GM12878 (cell line): ENCODE data around the gene PML. TPM values are rescaled to one million over a fixed set of nuclear protein-coding genes. Genes with fewer than 3 reads are reported as not detected.

Experiments
- ATAC-seq: fragments of 200-7000 bp; cut with Tn5 transposase; 3 replicates; pipeline ENCODE4 v1.9.1; 2020; ENCODE audit warnings: mild to moderate bottlenecking, moderate library complexity
- BruUV-seq: library from RNA; stranded (reverse); fragments of 400-500 nt; replicated peaks from 2 replicates; lab custom pipeline; 2021; lab: Mats Ljungman, UMichigan
- CTCF ChIA-PET: fragments of 300-600 bp; sonication (Branson Sonifier 250); formaldehyde crosslinking; extraction: SDS; loops from one replicate; lab custom pipeline; 2021; ENCODE audit warnings: inconsistent platforms; lab: Yijun Ruan, JAX
- POLR2A ChIA-PET: fragments of 350-600 bp; formaldehyde crosslinking; extraction: SDS; loops from one replicate; lab custom pipeline; 2021; ENCODE audit warnings: inconsistent platforms; lab: Charles Lee
- RAD21 ChIA-PET: fragments of 300-600 bp; sonication (Branson Sonifier 250); formaldehyde crosslinking; loops from one replicate; lab custom pipeline; 2023; ENCODE audit warnings: antibody characterized with exemption; ENCODE audit not compliant: unreplicated experiment; lab: Charles Lee
- SMC1A ChIA-PET: fragments of 300-600 bp; sonication (Branson Sonifier 250); formaldehyde crosslinking; loops from one replicate; lab custom pipeline; 2023; ENCODE audit not compliant: unreplicated experiment, uncharacterized antibody; lab: Charles Lee
- DNase-seq: peaks from one replicate; pipeline ENCODE4 v3.0.0-alpha.2; 2011; ENCODE audit warnings: low read depth, low spot score
- FAIRE-seq: peaks from 3 replicates; lab custom pipeline; 2011; peaks lifted over from hg19 to GRCh38; lab: Jason Lieb, UNC
- H2AFZ ChIP-seq: 2 replicates; pipeline ENCODE4 v1.6.0; 2011; ENCODE audit warnings: low read depth, low read length, control low read depth; ENCODE audit not compliant: control insufficient read depth
- H3K27ac ChIP-seq: 2 replicates; pipeline ENCODE4 v1.5.1; 2011; ENCODE audit warnings: control low read depth; ENCODE audit not compliant: control insufficient read depth, insufficient read depth
- H3K27me3 ChIP-seq, 2 experiments: replicated peaks in 1 of 2; 2 replicates each; pipeline versions ENCODE4 v1.6.0 to v1.6.1; 2011; ENCODE audit warnings: low read length in 1 of 2; ENCODE audit not compliant: control insufficient read depth in 2 of 2, insufficient read depth in 2 of 2
- H3K36me3 ChIP-seq, 2 experiments: 2 replicates each; pipeline ENCODE4 v1.5.1; 2011; ENCODE audit warnings: low read length in 1 of 2; ENCODE audit not compliant: control insufficient read depth in 2 of 2, insufficient read depth in 2 of 2
- H3K4me1 ChIP-seq: 2 replicates; pipeline ENCODE4 v1.6.1; 2011; ENCODE audit warnings: mild to moderate bottlenecking, low read length, moderate library complexity, mixed read lengths; ENCODE audit not compliant: control insufficient read depth, insufficient read depth
- H3K4me2 ChIP-seq: 2 replicates; pipeline ENCODE4 v1.6.0; 2011; ENCODE audit warnings: control low read depth; ENCODE audit not compliant: control insufficient read depth, insufficient read depth
- H3K4me3 ChIP-seq: fragments of 200-600 bp; sonication (generic); 2 replicates; pipeline ENCODE4 v1.5.1; 2016
- H3K79me2 ChIP-seq: 2 replicates; pipeline ENCODE4 v1.6.0; 2011; ENCODE audit warnings: low read length; ENCODE audit not compliant: control insufficient read depth, insufficient read depth
- H3K9ac ChIP-seq: 2 replicates; pipeline ENCODE4 v1.8.0; 2011; ENCODE audit warnings: low read length, control low read depth, mixed read lengths; ENCODE audit not compliant: control insufficient read depth, insufficient read depth
- H3K9me3 ChIP-seq: replicated peaks from 3 replicates; pipeline ENCODE4 v1.5.1; 2011; ENCODE audit warnings: mild to moderate bottlenecking, low read length; ENCODE audit not compliant: control insufficient read depth, insufficient read depth
- H4K20me1 ChIP-seq: 2 replicates; pipeline ENCODE4 v1.6.0; 2011; ENCODE audit not compliant: control insufficient read depth, insufficient read depth
- ASH2L ChIP-seq: fragments of 300-600, 200-600 bp; sonication (generic); IDR thresholded peaks from 2 replicates; pipeline ENCODE4 v1.6.1; 2017; ENCODE audit warnings: low read depth, mild to moderate bottlenecking, borderline replicate concordance
- GABPA ChIP-seq: IDR thresholded peaks from 2 replicates; pipeline ENCODE4 v1.6.1; 2014; ENCODE audit warnings: antibody characterized with exemption, low read depth, mild to moderate bottlenecking, inconsistent platforms
- HCFC1 ChIP-seq: fragments of 150-350 bp; IDR thresholded peaks from 2 replicates; pipeline ENCODE4 v1.6.1; 2014; ENCODE audit warnings: low read length
- IRF5 ChIP-seq: fragments of 450-650 bp; IDR thresholded peaks from 2 replicates; pipeline ENCODE4 v1.6.1; 2017; ENCODE audit warnings: borderline replicate concordance
- KDM1A ChIP-seq: fragments of 200-600 bp; sonication (generic); IDR thresholded peaks from 2 replicates; pipeline ENCODE4 v1.6.1; 2016; ENCODE audit warnings: borderline replicate concordance
- MYC ChIP-seq: IDR thresholded peaks from 2 replicates; pipeline ENCODE4 v1.6.1; 2011; ENCODE audit warnings: mild to moderate bottlenecking, low read length, moderate library complexity, inconsistent platforms; ENCODE audit not compliant: insufficient read depth, insufficient replicate concordance, insufficient read length, severe bottlenecking
- NFXL1 ChIP-seq: fragments of 450-650 bp; IDR thresholded peaks from 2 replicates; pipeline ENCODE4 v1.6.1; 2017; ENCODE audit warnings: antibody characterized with exemption, mild to moderate bottlenecking, borderline replicate concordance
- PAX5 ChIP-seq: IDR thresholded peaks from 2 replicates; pipeline ENCODE4 v1.6.1; 2011; ENCODE audit warnings: low read depth, low read length, borderline replicate concordance
- SMC3 ChIP-seq: IDR thresholded peaks from 2 replicates; pipeline ENCODE4 v1.6.1; 2011; ENCODE audit warnings: low read length, improper control_type of control experiment, borderline replicate concordance
- SP1 ChIP-seq: IDR thresholded peaks from one replicate; pipeline ENCODE4 v1.6.1; 2011; ENCODE audit warnings: low read depth, low read length
- TBL1XR1 ChIP-seq: IDR thresholded peaks from 2 replicates; pipeline ENCODE4 v1.6.1; 2012; ENCODE audit warnings: low read depth, low read length, improper control_type of control experiment
- TCF3 ChIP-seq: IDR thresholded peaks from 2 replicates; pipeline ENCODE4 v1.6.1; 2012; ENCODE audit warnings: low read depth, mild to moderate bottlenecking, low read length, borderline replicate concordance; ENCODE audit not compliant: insufficient read depth
- WRNIP1 ChIP-seq: IDR thresholded peaks from 2 replicates; pipeline ENCODE4 v1.6.1; 2011; ENCODE audit warnings: low read depth, low read length, improper control_type of control experiment, borderline replicate concordance
- ZNF622 ChIP-seq: fragments of 450-650 bp; IDR thresholded peaks from 2 replicates; pipeline ENCODE4 v1.6.1; 2017; ENCODE audit warnings: mild to moderate bottlenecking, inconsistent platforms
- ZZZ3 ChIP-seq: IDR thresholded peaks from 2 replicates; pipeline ENCODE4 v1.6.1; 2011; ENCODE audit warnings: low read depth; ENCODE audit not compliant: control insufficient read depth, insufficient read length
- WGBS: methylation state at CpG from one replicate; pipeline ENCODE4 v1.1.6; 2016; ENCODE audit warnings: low lambda C conversion rate; ENCODE audit not compliant: insufficient replicate concordance, insufficient coverage; ENCODE audit errors: missing lambda C conversion rate; 5-methylcytosine and 5-hydroxymethylcytosine counted together
- in situ Hi-C: fragments of 300-500 bp; cut with MboI; formaldehyde crosslinking; loops from 9 replicates; pipeline ENCODE4 v1.14.3; 2018; ENCODE audit warnings: mixed read lengths
- intact Hi-C: fragments of 100-400 bp; cut with micrococcal nuclease; formaldehyde crosslinking; loops from one replicate; pipeline ENCODE4 v1.14.2; 2022; ENCODE audit not compliant: unreplicated experiment
- polyA plus RNA-seq, 11 experiments: library from polyadenylated mRNA; depleted of rRNA in 4 of 11; unstranded in 6 of 11; stranded (reverse) in 5 of 11; fragments of >200 nt; fragmentation: Nextera tagmentation in 4 of 11; fragmentation: Illumina TruSeq in 1 of 11; extraction: Ambion mirVana in 4 of 11; extraction: Trizol in 1 of 11; gene quantifications; 1 replicate in 1 of 11; 2 replicates in 10 of 11; pipeline versions ENCODE4 v1.2.1 to v1.2.3, GENCODE V29; 2011 to 2016; ENCODE audit warnings: inconsistent platforms in 2 of 11, missing spikeins in 2 of 11, low read depth in 1 of 11
- total RNA-seq, 4 experiments: library from RNA; depleted of rRNA in 3 of 4; stranded (reverse); fragments of >200 nt in 3 of 4; fragmentation: Illumina TruSeq in 1 of 4; extraction: Trizol in 1 of 4; gene quantifications; 2 replicates each; pipeline versions ENCODE4 v1.2.1 to v1.2.3, GENCODE V29; 2013 to 2021

Gene PML
- total and polyA plus RNA-seq, 10 of the 15 experiments (the other 5 are each of a cell fraction or from before 2014, with no cell fraction given) = 8.5 to 95.5 (median 30.8) TPM

- ChIA-PET CTCF (interaction anchor here (1.4 kb wide), 1 partner anchor 10 kb away, joined by 6 read pairs; no protein-coding TSS in a partner anchor), RAD21 (no interaction called here), POLR2A (no interaction called here), SMC1A (no interaction called here)
- Histone ChIP-seq H3K4me3 (no peak overlapping the region), H3K9me3 (no peaks in the 10 kb centered on the region), H3K27me3 (no peaks in the 10 kb centered on the region; a peak in 1 of 4 replicates), H3K27ac (no peak overlapping the region), H3K4me2 (no peak overlapping the region), H3K79me2 (no peaks in the 10 kb centered on the region), H3K4me1 (no peaks in the 10 kb centered on the region; the same call in 1 of the 2 replicates), H2AFZ (no peak overlapping the region), H3K9ac (no peak overlapping the region), H3K36me3 (no peaks in the 10 kb centered on the region), H4K20me1 (no peaks in the 10 kb centered on the region)
- in situ Hi-C loops (no loop called here), intact Hi-C loops (no loop called here)
- 19% methylated on average over 4 of the region's 4 CpGs for WGBS
- no peak for ATAC-seq
- BruUV-seq = no TSS peak
- no peak for DNase-seq
- FAIRE-seq = no peak
- TF ChIP-seq ASH2L = no peak
- no peak for TF ChIP-seq TCF3
- TF ChIP-seq MYC = no peak
- no peak for TF ChIP-seq HCFC1
- no peak for TF ChIP-seq WRNIP1
- no peak for TF ChIP-seq PAX5
- no peak for TF ChIP-seq TBL1XR1
- no peak for TF ChIP-seq GABPA
- TF ChIP-seq SMC3 = no peak
- no peak for TF ChIP-seq KDM1A
- TF ChIP-seq NFXL1 = no peak
- no peak for TF ChIP-seq SP1
- no peak for TF ChIP-seq ZZZ3
- TF ChIP-seq IRF5 = no peak
- no peak for TF ChIP-seq ZNF622
Observed at GRCh38 chr15:73955326-73955725, 39.2 kb upstream of the PML start.
